A549 (cell line): ENCODE measurements around the gene CD46. TPM values are rescaled to one million over a fixed set of nuclear protein-coding genes. Genes with fewer than 3 reads are reported as not detected.

Experiments used
- ATAC-seq, 2 experiments: fragments of 200-7000 bp in 1 of 2; fragments of >200 bp in 1 of 2; cut with Nextera tagmentation in 1 of 2; cut with Tn5 transposase in 1 of 2; 3 replicates each; pipeline versions ENCODE4 v1.8.0 to v1.9.1; 2018 to 2020; ENCODE audit warnings: mild to moderate bottlenecking in 1 of 2, moderate library complexity in 1 of 2
- CTCF ChIA-PET: fragments of 300-600 bp; sonication (Branson Sonifier 250); formaldehyde crosslinking; extraction: SDS; loops from one replicate; lab custom pipeline; 2021; ENCODE audit warnings: antibody characterized with exemption, inconsistent platforms; lab: Yijun Ruan, JAX
- POLR2A ChIA-PET: fragments of 350-600 bp; formaldehyde crosslinking; extraction: SDS; loops from one replicate; lab custom pipeline; 2021; ENCODE audit warnings: antibody characterized with exemption, inconsistent platforms; lab: Yijun Ruan, JAX
- DNase-seq, 2 experiments: peaks; one replicate each; pipeline versions ENCODE4 v3.0.0 to v3.0.0-alpha.2; 2011 to 2016; ENCODE audit warnings: low read depth in 1 of 2, low spot score in 1 of 2
- FAIRE-seq: peaks from 2 replicates; lab custom pipeline; 2011; peaks lifted over from hg19 to GRCh38; lab: Jason Lieb, UNC
- H3K27ac ChIP-seq, 2 experiments: fragments of >200 bp; sonication (Bioruptor Twin); formaldehyde crosslinking; 3 replicates each; pipeline ENCODE4 v1.5.1; 2016 to 2017
- H3K4me1 ChIP-seq: fragments of >200 bp; sonication (Bioruptor Twin); formaldehyde crosslinking; 3 replicates; pipeline ENCODE4 v1.6.1; 2016
- H3K4me2 ChIP-seq: fragments of >200 bp; sonication (Bioruptor Twin); formaldehyde crosslinking; 3 replicates; pipeline ENCODE4 v1.6.1; 2016
- H3K4me3 ChIP-seq: fragments of >200 bp; sonication (Bioruptor Twin); formaldehyde crosslinking; 3 replicates; pipeline ENCODE4 v1.5.1; 2016
- H3K9me3 ChIP-seq: fragments of >200 bp; sonication (Bioruptor Twin); formaldehyde crosslinking; 3 replicates; pipeline ENCODE4 v1.6.1; 2016
- CBX8 ChIP-seq: fragments of 200-600 bp; sonication (generic); IDR thresholded peaks from 2 replicates; pipeline ENCODE4 v1.6.1; 2016
- CHD4 ChIP-seq: fragments of 200-600 bp; sonication (generic); IDR thresholded peaks from 2 replicates; pipeline ENCODE4 v1.6.1; 2016; ENCODE audit warnings: antibody characterized with exemption, mild to moderate bottlenecking, borderline replicate concordance
- EHMT2 ChIP-seq: fragments of 200-600 bp; sonication (generic); IDR thresholded peaks from 2 replicates; pipeline ENCODE4 v1.6.1; 2016; ENCODE audit warnings: antibody characterized with exemption, low read depth, mild to moderate bottlenecking, moderate library complexity
- EP300 ChIP-seq, 2 experiments: fragments of >200 bp; sonication (Bioruptor Twin); formaldehyde crosslinking; IDR thresholded peaks; 2 replicates in 1 of 2; 3 replicates in 1 of 2; pipeline ENCODE4 v1.6.1; 2016 to 2017
- FOXS1 ChIP-seq: fragments of 250-450 bp; sonication (Bioruptor Pico); IDR thresholded peaks from 2 replicates; pipeline ENCODE4 v1.5.0; 2020; ENCODE audit warnings: mild to moderate bottlenecking, moderate library complexity
- GATA3 ChIP-seq: IDR thresholded peaks from 2 replicates; pipeline ENCODE4 v1.6.1; 2012; ENCODE audit warnings: borderline replicate concordance
- HOXB5 ChIP-seq: fragments of 250-450 bp; sonication (Bioruptor Pico); IDR thresholded peaks from 2 replicates; pipeline ENCODE4 v1.5.0; 2020; ENCODE audit warnings: mild to moderate bottlenecking, moderate library complexity
- KDM1A ChIP-seq: fragments of 200-600 bp; sonication (generic); IDR thresholded peaks from 2 replicates; pipeline ENCODE4 v1.6.1; 2016; ENCODE audit warnings: low read depth, mild to moderate bottlenecking
- MYC ChIP-seq: IDR thresholded peaks from 2 replicates; pipeline ENCODE4 v1.6.1; 2012; ENCODE audit warnings: mild to moderate bottlenecking, inconsistent platforms, low read length, improper control_type of control experiment, borderline replicate concordance
- NFE2L2 ChIP-seq: fragments of 150-350 bp; conservative IDR thresholded peaks from 2 replicates; pipeline ENCODE4 v1.6.1; 2014; ENCODE audit warnings: low read length
- NPAS2 ChIP-seq: fragments of 250-450 bp; sonication (Bioruptor Pico); IDR thresholded peaks from 2 replicates; pipeline ENCODE4 v1.8.0; 2022; ENCODE audit warnings: mild to moderate bottlenecking, moderate library complexity, borderline replicate concordance
- PBX3 ChIP-seq: IDR thresholded peaks from 2 replicates; pipeline ENCODE4 v1.6.1; 2012
- RCOR1 ChIP-seq: fragments of 150-350 bp; IDR thresholded peaks from 2 replicates; pipeline ENCODE4 v1.6.1; 2014; ENCODE audit warnings: antibody characterized with exemption, low read length, low read depth
- RNF2 ChIP-seq: fragments of 200-600 bp; sonication (generic); IDR thresholded peaks from 2 replicates; pipeline ENCODE4 v1.6.1; 2016; ENCODE audit warnings: low read depth, mild to moderate bottlenecking, antibody characterized with exemption, moderate library complexity, borderline replicate concordance
- SREBF2 ChIP-seq: fragments of 450-650 bp; IDR thresholded peaks from 2 replicates; pipeline ENCODE4 v1.6.1; 2014; ENCODE audit warnings: mild to moderate bottlenecking, moderate library complexity
- TFCP2L1 ChIP-seq: fragments of 250-450 bp; sonication (Bioruptor Pico); IDR thresholded peaks from 2 replicates; pipeline ENCODE4 v1.5.0; 2021; ENCODE audit warnings: mild to moderate bottlenecking
- TP53 ChIP-seq: fragments of 250-450 bp; sonication (Bioruptor Pico); IDR thresholded peaks from 2 replicates; pipeline ENCODE4 v1.5.0; 2021; ENCODE audit warnings: mild to moderate bottlenecking, moderate library complexity
- ZC3H11A ChIP-seq: fragments of 450-650 bp; IDR thresholded peaks from 2 replicates; pipeline ENCODE4 v1.6.1; 2014; ENCODE audit warnings: antibody characterized with exemption, mild to moderate bottlenecking
- WGBS: methylation state at CpG from one replicate; pipeline ENCODE4 v1.1.6; 2017; ENCODE audit errors: missing lambda C conversion rate; 5-methylcytosine and 5-hydroxymethylcytosine counted together
- polyA plus RNA-seq, 4 experiments: library from polyadenylated mRNA; depleted of rRNA in 3 of 4; stranded (reverse); fragments of >200 nt; fragmentation: RNase III in 1 of 4; extraction: RNeasy Plus Mini Kit Qiagen cat#74134 plus additional on column Dnase treatment in 1 of 4; gene quantifications; 2 replicates in 3 of 4; 3 replicates in 1 of 4; pipeline ENCODE4 v1.2.3, GENCODE V29; 2011 to 2017
- TF ChIP-seq, protein P1 (sequence below): IDR thresholded peaks from 2 replicates; pipeline ENCODE4 v1.6.1; 2012; ENCODE audit warnings: low read depth, borderline replicate concordance

The CD46 gene
- polyA plus RNA-seq, 2 of the 4 experiments (the other 2 are of a cell fraction): 142 to 239 TPM

DNA sequence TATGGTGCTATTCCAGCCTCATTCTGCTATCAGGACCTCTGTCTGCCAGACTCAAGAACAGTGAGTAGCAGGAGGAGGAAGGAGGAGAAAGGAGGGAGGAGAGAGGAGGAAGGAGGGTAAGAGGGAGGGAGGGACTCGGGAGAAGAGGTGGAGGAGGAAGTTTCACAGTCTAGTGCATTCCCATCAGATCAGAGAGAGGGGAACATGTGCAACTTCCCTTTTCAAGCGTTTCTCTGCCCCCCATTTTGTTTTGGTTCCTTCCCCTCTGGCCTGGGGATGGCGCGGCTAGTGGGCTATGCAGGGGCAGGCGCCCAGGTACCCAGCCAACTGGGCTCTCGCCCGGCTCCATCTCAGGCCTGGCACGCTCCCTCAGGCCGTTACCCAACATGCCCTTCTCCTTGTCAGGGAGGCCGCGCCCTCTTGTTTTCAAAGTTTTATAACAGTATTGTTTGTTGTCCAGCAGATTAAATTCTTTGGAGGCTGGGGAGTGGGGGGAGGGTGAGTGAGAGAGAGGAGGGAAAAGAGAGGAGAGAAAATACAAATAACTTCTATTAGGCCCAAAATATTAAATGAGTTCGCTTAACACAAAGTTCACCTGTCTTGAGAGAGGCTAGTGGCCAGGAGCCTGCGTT lies 56.0 kb downstream of the CD46 start:
- H3K4me1 ChIP-seq: peaks cover 40% of the 10 kb centered on the region
- TF ChIP-seq MYC (no peak), EHMT2 (no peak), TFCP2L1 (no peak), RNF2 (no peak), EP300 (IDR thresholded peaks at IDR 0.05) (no peak), NPAS2 (CRISPR knock-in tag) (no peak), CHD4 (no peak), PBX3 (no peak), HOXB5 (no peak), FOXS1 (no peak)
- ATAC-seq (no peak), FAIRE-seq (no peak), DNase-seq (no peak)
- ChIA-PET CTCF (interaction anchor here (1.8 kb wide), 1 partner anchor 10 kb away, joined by 8 read pairs; no protein-coding TSS in a partner anchor), POLR2A (no interaction called here)
- H3K9me3 ChIP-seq: no peaks in the 10 kb centered on the region
- 0 out of 3 replicates have a peak overlapping the region, but pooled peaks have one; percentile 5 for H3K4me2 ChIP-seq
- WGBS: 88% methylated on average over 13 of the region's 13 CpGs
- H3K27ac ChIP-seq: peak overlapping the region; percentile 14 to 95; a peak in 3 of 6 replicates
- H3K4me3 ChIP-seq: no peak overlapping the region

GRCh38 chr1:207808322-207808705 lies 56.5 kb downstream of the CD46 start:
- Histone ChIP-seq H3K4me2 (0 out of 3 replicates have a peak overlapping the region, but pooled peaks have one; percentile 5), H3K4me1 (peaks cover 40% of the 10 kb centered on the region), H3K27ac (peak overlapping the region in 1 of 2 experiments; percentile 95; a peak in 2 of 6 replicates), H3K9me3 (no peaks in the 10 kb centered on the region), H3K4me3 (no peak overlapping the region)
- no peak for FAIRE-seq
- TF ChIP-seq NFE2L2 (no peak), TP53 (CRISPR knock-in tag) (no peak), NPAS2 (CRISPR knock-in tag) (no peak), RNF2 (no peak), ZC3H11A (no peak)
- TF ChIP-seq, protein P1, sequence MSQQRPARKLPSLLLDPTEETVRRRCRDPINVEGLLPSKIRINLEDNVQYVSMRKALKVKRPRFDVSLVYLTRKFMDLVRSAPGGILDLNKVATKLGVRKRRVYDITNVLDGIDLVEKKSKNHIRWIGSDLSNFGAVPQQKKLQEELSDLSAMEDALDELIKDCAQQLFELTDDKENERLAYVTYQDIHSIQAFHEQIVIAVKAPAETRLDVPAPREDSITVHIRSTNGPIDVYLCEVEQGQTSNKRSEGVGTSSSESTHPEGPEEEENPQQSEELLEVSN: no peak
- POLR2A ChIA-PET: no interaction called here
- 79% methylated on average over 7 of the region's 7 CpGs for WGBS
- ATAC-seq: no peak
- CTCF ChIA-PET: interaction anchor here (1.8 kb wide), 1 partner anchor 11 kb away, joined by 8 read pairs; no protein-coding TSS in a partner anchor
- DNase-seq: no peak

DNA sequence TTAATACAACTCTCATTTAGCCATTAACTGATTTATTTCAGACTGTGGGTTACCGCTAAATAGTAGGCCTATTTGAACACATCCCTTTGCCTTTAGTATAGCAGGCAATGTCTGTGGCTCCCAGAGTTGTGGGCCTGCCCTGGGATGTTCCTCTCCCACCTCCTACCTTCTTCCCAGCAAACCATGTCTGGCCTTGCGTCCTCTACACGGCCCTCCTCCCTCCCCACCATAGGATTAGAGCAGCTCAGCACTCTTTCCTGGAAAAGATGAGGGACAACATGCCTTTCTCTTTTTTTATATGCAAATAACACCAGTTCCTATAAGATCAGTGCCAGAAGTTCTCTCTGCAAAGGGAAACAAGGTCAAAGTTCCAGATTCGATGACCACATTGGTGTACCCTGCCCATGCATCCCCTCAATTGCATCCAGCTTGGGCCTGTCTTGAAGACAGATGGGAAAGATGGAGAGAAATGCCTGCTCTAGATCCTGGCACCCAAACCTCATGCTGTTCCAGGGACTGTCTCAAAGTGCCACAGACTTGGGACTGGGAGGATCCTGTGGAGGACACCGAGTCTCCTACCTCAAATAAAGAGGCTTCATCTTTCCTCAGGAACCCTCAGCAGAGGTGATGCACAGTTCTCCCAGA lies 57.2 kb downstream of the CD46 start:
- Histone ChIP-seq H3K4me3 (no peak overlapping the region), H3K4me1 (peaks cover 40% of the 10 kb centered on the region), H3K9me3 (no peaks in the 10 kb centered on the region), H3K27ac (no peak overlapping the region), H3K4me2 (no peak overlapping the region)
- ATAC-seq (no peak), FAIRE-seq (no peak), DNase-seq (no peak)
- ChIA-PET POLR2A (no interaction called here), CTCF (interaction anchor here (1.0 to 2.6 kb wide), 3 partner anchors 12 to 15 kb away, joined by 4 to 9 read pairs (median 8); no protein-coding TSS in a partner anchor)
- no peak for TF ChIP-seq SREBF2
- no peak for TF ChIP-seq GATA3
- TF ChIP-seq KDM1A: no peak
- no peak for TF ChIP-seq CHD4
- no peak for TF ChIP-seq RNF2
- no peak for TF ChIP-seq CBX8
- no peak for TF ChIP-seq EP300 (IDR thresholded peaks at IDR 0.05)
- TF ChIP-seq RCOR1: no peak
- 87% methylated on average over 5 of the region's 5 CpGs for WGBS
